Activated B cell treated with CpG ODN at 0.5 μM for 24 hours (primary cell): ENCODE data around the gene ITSN2. TPM values are rescaled to one million over a fixed set of nuclear protein-coding genes. Genes with fewer than 3 reads are reported as not detected.

Source experiments
- ATAC-seq: fragments of 200-7000 bp; cut with Tn5 transposase; one replicate; pipeline ENCODE4 v1.10.0; 2021; ENCODE audit warnings: low read depth, mild to moderate bottlenecking, moderate library complexity
- CTCF ChIA-PET: fragments of 350-600 bp; sonication (Branson Sonifier 250); formaldehyde crosslinking; loops from one replicate; lab custom pipeline; 2021; ENCODE audit warnings: antibody characterized with exemption; lab: Charles Lee
- POLR2A ChIA-PET: fragments of 350-600 bp; sonication (Branson Sonifier 250); formaldehyde crosslinking; loops from one replicate; lab custom pipeline; 2021; ENCODE audit warnings: antibody characterized with exemption; lab: Charles Lee
- DNase-seq: peaks from one replicate; pipeline ENCODE4 v3.0.0; 2022
- H3K27ac Mint-ChIP-seq: one replicate; pipeline ENCODE4 v1.8.0; 2020; ENCODE audit warnings: mixed read lengths
- H3K27me3 Mint-ChIP-seq: one replicate; pipeline ENCODE4 v1.8.0; 2021; ENCODE audit warnings: mixed read lengths
- H3K36me3 Mint-ChIP-seq: one replicate; pipeline ENCODE4 v1.8.0; 2021; ENCODE audit warnings: low read depth, mixed read lengths
- H3K4me1 Mint-ChIP-seq: one replicate; pipeline ENCODE4 v1.8.0; 2021; ENCODE audit warnings: mixed read lengths
- H3K4me3 Mint-ChIP-seq: one replicate; pipeline ENCODE4 v1.8.0; 2020; ENCODE audit warnings: mild to moderate bottlenecking, mixed read lengths
- H3K9me3 Mint-ChIP-seq: one replicate; pipeline ENCODE4 v1.8.0; 2020; ENCODE audit warnings: mixed read lengths
- intact Hi-C: fragments of 100-400 bp; cut with micrococcal nuclease; formaldehyde crosslinking; loops from one replicate; pipeline ENCODE4 v1.15.1; 2024
- total RNA-seq: library from RNA; stranded (reverse); gene quantifications from 2 replicates; pipeline ENCODE4 v1.2.3, GENCODE V29; 2022
- TF ChIP-seq, protein P1 (sequence below): fragments of 200-600 bp; IDR thresholded peaks from one replicate; pipeline ENCODE4 v1.8.0; 2022; ENCODE audit warnings: antibody characterized with exemption, mild to moderate bottlenecking

ITSN2 gene
- total RNA-seq, 1 donor from 2014 or later: 156 TPM

DNA sequence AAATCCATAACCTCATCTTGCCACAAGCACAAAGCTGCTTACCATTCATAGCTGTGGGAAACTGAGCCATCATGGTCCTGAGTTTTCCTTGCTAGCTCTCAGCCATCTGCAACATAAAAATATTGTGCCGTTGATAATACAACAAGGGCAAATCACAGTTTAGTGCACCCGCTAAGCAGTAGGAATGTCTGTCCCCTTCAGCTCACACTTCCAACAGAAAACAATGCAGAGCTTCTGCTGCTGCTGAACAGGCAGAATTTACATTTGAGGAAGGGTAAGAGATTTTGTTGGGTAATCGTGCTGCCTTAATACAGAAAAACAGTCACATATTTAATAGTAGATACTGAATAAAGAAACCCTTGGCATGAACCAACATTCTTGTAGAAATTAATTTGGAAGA lies 32.3 kb downstream of the ITSN2 start:
- DNase-seq (no peak), ATAC-seq (no peak)
- H3K27ac Mint-ChIP-seq: peak overlapping the region; percentile 80
- H3K36me3 Mint-ChIP-seq: peaks cover 20% of the 10 kb centered on the region
- no peaks in the 10 kb centered on the region for H3K9me3 Mint-ChIP-seq
- ChIA-PET CTCF (interaction anchor here (2.5 kb wide), 1 partner anchor 13 kb away, joined by 8 read pairs; no protein-coding TSS in a partner anchor), POLR2A (interaction anchor here (0.7 to 6.9 kb wide), 6 partner anchors 12 to 32 kb away, joined by 3 to 95 read pairs (median 4); partner anchors contain the start of gene ITSN2)
- TF ChIP-seq, protein P1, sequence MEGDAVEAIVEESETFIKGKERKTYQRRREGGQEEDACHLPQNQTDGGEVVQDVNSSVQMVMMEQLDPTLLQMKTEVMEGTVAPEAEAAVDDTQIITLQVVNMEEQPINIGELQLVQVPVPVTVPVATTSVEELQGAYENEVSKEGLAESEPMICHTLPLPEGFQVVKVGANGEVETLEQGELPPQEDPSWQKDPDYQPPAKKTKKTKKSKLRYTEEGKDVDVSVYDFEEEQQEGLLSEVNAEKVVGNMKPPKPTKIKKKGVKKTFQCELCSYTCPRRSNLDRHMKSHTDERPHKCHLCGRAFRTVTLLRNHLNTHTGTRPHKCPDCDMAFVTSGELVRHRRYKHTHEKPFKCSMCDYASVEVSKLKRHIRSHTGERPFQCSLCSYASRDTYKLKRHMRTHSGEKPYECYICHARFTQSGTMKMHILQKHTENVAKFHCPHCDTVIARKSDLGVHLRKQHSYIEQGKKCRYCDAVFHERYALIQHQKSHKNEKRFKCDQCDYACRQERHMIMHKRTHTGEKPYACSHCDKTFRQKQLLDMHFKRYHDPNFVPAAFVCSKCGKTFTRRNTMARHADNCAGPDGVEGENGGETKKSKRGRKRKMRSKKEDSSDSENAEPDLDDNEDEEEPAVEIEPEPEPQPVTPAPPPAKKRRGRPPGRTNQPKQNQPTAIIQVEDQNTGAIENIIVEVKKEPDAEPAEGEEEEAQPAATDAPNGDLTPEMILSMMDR: no peak
- intact Hi-C loops: loop anchor here (2.0 kb wide), 1 partner anchor 15 kb away; no protein-coding TSS in a partner anchor
- H3K4me3 Mint-ChIP-seq: peak overlapping the region; percentile 24
- peaks cover 77% of the 10 kb centered on the region for H3K4me1 Mint-ChIP-seq
- no peaks in the 10 kb centered on the region for H3K27me3 Mint-ChIP-seq

DNA sequence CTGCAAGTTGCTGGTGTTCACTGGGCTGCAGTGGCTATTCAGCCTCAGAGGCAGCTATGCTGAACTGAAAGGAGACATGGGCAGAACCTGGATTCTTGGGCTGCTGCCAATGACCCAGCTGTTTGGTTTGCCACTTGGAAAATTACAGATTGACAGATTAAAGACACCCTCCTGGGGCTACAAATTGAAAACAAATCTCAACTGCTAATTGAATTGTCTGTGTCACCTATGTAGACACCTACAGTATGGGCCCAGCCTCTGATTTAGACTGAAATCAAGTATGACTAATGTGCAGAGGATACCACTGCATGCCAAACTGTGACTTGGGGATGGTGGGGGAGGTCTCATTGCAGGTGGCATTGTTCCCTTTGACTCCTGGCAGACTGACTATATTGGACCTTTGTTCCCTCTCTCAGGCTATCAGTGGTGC lies 42.8 kb downstream of the ITSN2 start:
- CTCF ChIA-PET: interaction anchor here (1.6 kb wide), 1 partner anchor 25 kb away, joined by 4 read pairs; no protein-coding TSS in a partner anchor

DNA sequence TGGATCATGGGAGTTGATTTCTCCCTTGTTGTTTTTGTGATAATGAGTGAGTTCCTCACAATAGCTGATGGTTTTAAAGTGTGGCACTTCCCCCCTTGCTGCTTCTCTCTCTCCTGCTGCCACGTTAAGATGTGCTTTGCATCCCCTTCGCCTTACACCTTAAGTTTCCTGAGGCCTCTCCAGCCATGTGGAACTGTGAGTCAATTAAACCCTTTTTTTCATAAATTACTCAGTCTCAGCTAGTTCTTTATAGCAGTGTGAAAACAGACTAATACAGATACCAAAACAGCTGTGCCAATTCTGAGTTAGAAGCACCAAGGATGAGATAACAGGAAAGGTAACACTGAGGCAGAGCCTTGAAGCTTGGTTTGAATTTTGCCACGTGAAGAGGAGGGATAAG lies 44.7 kb downstream of the ITSN2 start:
- Mint-ChIP-seq H3K27ac (peak overlapping the region; percentile 80), H3K9me3 (no peaks in the 10 kb centered on the region), H3K27me3 (no peaks in the 10 kb centered on the region), H3K4me3 (peak overlapping the region; percentile 50), H3K4me1 (peaks cover 51% of the 10 kb centered on the region), H3K36me3 (peaks cover 45% of the 10 kb centered on the region)
- ChIA-PET CTCF (interaction anchor here (0.5 to 1.7 kb wide), 6 partner anchors 13 to 464 kb away, joined by 3 to 8 read pairs (median 3); partner anchors contain the start of gene ITSN2), POLR2A (interaction anchor here (0.6 to 3.9 kb wide), 10 partner anchors 14 to 388 kb away, joined by 3 to 40 read pairs (median 6); partner anchors contain the start of genes ATAD2B and ITSN2)
- TF ChIP-seq, protein P1: no peak
- ATAC-seq (peak; percentile 87), DNase-seq (no peak)
- intact Hi-C loops: loop anchor here (1.0 kb wide), 4 partner anchors 14 to 67 kb away; partner anchors contain the start of gene ITSN2

More for the DNA sequence above, 42.8 kb downstream of the ITSN2 start:
- Mint-ChIP-seq H3K27me3 (no peaks in the 10 kb centered on the region), H3K36me3 (peaks cover 41% of the 10 kb centered on the region), H3K9me3 (no peaks in the 10 kb centered on the region), H3K27ac (peak overlapping the region; percentile 74), H3K4me3 (no peak overlapping the region), H3K4me1 (peaks cover 60% of the 10 kb centered on the region)
- POLR2A ChIA-PET: interaction anchor here (0.5 to 3.9 kb wide), 3 partner anchors 12 to 43 kb away, joined by 7 to 40 read pairs (median 34); partner anchors contain the start of gene ITSN2
- intact Hi-C loops: no loop called here
- no peak for DNase-seq
- TF ChIP-seq, protein P1: no peak
- ATAC-seq: no peak

- ChIA-PET POLR2A (interaction anchor here (0.9 to 3.9 kb wide), 4 partner anchors 15 to 46 kb away, joined by 3 to 40 read pairs (median 22); partner anchors contain the start of gene ITSN2), CTCF (no interaction called here)
- peaks cover 52% of the 10 kb centered on the region for H3K36me3 Mint-ChIP-seq
- no peaks in the 10 kb centered on the region for H3K9me3 Mint-ChIP-seq
- DNase-seq (no peak), ATAC-seq (no peak)
- TF ChIP-seq, protein P1: no peak
- intact Hi-C loops: no loop called here
- H3K4me3 Mint-ChIP-seq: peak overlapping the region; percentile 1
- H3K27ac Mint-ChIP-seq: peak overlapping the region; percentile 24
- no peaks in the 10 kb centered on the region for H3K27me3 Mint-ChIP-seq
- peaks cover 47% of the 10 kb centered on the region for H3K4me1 Mint-ChIP-seq
These were observed 46.3 kb downstream of the ITSN2 start for GRCh38 chr2:24313744-24314632.
